PC-9 (cell line): ENCODE measurements around the gene PHF23.

ENCODE experiments used
- EZH2 ChIP-seq: fragments of 200-600 bp; sonication (generic); IDR thresholded peaks from 2 replicates; pipeline ENCODE4 v1.8.0; 2017; ENCODE audit warnings: antibody characterized with exemption, low read depth
- TF ChIP-seq, protein P1 (sequence below): fragments of 200-600 bp; sonication (generic); conservative IDR thresholded peaks from 2 replicates; pipeline ENCODE4 v1.6.1; 2017; ENCODE audit warnings: mixed run types, antibody characterized with exemption, mild to moderate bottlenecking, moderate library complexity

DNA sequence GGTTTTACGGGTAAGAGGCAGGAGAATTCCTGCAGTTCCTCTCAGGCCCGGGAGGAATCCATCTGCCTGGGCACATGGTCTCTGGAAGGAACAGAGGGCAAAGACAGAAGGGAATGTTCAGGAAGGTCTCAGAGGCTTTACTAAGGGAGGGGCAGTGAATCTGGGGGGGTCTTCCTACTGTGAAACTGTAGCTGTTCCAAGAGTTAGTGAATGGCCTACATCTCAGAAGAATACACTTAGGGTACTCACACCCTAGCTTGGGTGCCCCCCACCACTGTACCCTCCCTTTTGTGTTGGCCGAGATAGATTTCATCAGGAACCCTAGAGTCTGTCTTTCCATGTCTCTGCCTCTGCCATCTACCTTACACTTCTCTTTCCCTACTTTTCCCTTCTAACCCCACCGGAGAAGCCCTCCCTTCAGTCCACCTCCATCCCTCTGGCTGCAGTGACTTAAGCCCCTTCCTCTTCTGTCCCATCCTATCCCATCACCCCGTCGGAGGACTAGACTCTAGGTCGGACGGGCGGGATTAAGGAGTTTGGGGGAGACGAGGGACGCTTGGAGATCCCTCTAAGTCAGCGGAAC lies 19.9 kb downstream of the PHF23 start:
- TF ChIP-seq, protein P1, sequence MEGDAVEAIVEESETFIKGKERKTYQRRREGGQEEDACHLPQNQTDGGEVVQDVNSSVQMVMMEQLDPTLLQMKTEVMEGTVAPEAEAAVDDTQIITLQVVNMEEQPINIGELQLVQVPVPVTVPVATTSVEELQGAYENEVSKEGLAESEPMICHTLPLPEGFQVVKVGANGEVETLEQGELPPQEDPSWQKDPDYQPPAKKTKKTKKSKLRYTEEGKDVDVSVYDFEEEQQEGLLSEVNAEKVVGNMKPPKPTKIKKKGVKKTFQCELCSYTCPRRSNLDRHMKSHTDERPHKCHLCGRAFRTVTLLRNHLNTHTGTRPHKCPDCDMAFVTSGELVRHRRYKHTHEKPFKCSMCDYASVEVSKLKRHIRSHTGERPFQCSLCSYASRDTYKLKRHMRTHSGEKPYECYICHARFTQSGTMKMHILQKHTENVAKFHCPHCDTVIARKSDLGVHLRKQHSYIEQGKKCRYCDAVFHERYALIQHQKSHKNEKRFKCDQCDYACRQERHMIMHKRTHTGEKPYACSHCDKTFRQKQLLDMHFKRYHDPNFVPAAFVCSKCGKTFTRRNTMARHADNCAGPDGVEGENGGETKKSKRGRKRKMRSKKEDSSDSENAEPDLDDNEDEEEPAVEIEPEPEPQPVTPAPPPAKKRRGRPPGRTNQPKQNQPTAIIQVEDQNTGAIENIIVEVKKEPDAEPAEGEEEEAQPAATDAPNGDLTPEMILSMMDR = no peak
- TF ChIP-seq EZH2 = no peak
